ENCODE data around the gene CLASP2.

DNA sequence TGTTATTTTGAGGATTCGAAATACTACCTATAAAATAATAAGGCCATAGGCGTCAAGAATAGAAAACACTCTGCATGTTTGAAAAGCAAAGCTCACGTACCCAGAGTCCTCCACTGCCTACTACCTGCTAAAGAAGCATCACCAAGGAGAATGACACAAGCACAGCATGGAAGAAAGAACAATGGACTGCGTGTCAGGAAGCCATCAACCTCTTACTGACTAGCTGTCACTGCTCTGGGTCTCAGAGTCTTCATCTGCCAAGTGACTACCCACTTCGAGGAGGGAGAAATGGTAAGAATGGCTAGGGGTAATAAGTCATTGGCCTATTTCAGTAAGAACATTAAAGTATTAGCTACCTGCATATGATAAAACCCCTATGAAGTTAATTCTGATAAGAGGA, 49.4 kb downstream of the CLASP2 start:
- TF ChIP-seq, protein P1, sequence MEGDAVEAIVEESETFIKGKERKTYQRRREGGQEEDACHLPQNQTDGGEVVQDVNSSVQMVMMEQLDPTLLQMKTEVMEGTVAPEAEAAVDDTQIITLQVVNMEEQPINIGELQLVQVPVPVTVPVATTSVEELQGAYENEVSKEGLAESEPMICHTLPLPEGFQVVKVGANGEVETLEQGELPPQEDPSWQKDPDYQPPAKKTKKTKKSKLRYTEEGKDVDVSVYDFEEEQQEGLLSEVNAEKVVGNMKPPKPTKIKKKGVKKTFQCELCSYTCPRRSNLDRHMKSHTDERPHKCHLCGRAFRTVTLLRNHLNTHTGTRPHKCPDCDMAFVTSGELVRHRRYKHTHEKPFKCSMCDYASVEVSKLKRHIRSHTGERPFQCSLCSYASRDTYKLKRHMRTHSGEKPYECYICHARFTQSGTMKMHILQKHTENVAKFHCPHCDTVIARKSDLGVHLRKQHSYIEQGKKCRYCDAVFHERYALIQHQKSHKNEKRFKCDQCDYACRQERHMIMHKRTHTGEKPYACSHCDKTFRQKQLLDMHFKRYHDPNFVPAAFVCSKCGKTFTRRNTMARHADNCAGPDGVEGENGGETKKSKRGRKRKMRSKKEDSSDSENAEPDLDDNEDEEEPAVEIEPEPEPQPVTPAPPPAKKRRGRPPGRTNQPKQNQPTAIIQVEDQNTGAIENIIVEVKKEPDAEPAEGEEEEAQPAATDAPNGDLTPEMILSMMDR (IDR thresholded peaks at IDR 0.05; ENCODE audit: insufficient read depth, low read depth, low read length) = no peak
- TF ChIP-seq EZH2 (IDR thresholded peaks at IDR 0.05; ENCODE audit: insufficient read depth, low read length) = no peak
